Embryonic facial prominence (tissue), 1 donor: ENCODE measurements around the gene NCBP3.
"Not testable (repeated sequence)": the region's sequence is repeated elsewhere in the genome, so short reads cannot be mapped to it uniquely, and the experiment has no call there.

Experiments
- DNase-seq: peaks from one replicate; pipeline ENCODE4 v3.0.0-alpha.2; 2016; ENCODE audit errors: extremely low spot score

The NCBP3 gene

DNA sequence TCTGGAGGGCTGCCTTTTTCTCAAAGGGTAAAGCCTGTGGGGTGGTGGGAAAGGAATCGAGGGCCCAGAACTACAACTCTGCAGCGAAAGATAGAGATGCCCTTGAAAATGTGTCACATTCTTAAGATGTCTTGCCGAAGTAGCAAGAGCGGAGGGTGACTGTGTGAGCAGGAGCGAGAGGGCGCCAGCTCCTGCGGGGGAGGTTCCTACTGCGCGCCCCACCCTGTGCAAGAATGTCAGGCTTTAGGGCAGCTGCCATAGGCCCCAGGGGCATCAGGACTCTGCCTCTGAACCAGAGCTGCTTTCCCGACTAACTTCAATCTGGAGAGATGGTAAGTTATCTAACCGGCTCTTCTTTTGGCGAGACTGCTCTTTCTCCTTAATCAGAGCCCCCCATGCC, 33.3 kb downstream of the NCBP3 start:
- no peak for DNase-seq

DNA sequence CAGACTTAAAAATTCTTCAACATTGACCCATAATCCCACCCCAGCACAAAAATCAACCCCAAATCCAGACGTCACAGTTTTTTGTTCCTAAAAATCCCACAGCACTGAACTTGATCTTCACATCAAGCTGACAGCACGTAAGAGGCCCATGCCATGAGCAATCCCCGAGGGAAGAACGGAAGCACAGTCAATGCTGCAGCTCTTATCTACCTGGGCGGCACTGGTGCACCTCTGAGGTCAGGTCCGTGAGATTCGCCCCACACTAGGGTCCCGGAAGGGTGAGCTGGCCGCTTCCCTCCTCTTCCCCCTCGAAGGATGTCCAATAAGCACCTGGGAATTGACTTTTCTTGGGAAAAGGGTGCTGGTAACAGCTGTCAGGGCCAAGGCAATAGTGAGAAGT, 33.8 kb downstream of the NCBP3 start:
- DNase-seq, result no peak

DNA sequence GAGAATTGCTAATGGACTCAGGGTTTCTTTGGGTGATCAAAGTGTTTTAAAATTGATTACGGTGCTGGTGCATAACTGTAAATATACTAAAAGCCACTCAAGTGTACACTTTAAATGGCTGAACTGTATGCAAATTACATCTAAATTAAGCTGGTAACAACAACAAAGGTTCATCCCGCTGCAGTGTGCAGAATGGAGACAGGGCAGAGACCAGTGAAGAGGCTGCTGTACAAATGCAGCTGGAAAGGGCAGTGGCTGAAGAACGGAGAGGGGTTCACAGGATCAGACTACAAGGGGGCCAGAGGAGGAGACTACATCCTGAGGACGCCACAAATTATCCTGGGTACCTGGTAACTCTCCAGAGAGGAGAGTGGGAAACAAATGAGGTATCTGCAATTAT, 36.0 kb downstream of the NCBP3 start:
- no peak for DNase-seq

DNA sequence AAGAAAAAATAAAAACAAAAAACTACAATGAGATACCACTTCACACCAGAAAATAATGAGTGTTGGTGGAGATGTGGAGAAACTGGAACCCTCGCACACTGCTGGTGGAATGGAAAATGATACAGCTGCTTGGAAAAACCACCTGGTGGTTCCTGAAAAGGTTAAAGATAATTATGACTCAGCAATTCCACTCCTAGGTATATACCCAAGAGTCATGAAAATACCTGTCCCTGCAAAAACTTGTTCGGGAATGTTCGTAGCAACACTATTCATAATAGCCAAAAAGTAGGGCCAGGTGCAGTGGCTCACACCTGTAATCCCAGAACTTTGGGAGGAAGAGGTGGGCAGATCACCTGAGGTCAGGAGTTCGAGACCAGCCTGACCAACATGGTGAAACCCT, 36.9 kb downstream of the NCBP3 start:
- no peak for DNase-seq

DNA sequence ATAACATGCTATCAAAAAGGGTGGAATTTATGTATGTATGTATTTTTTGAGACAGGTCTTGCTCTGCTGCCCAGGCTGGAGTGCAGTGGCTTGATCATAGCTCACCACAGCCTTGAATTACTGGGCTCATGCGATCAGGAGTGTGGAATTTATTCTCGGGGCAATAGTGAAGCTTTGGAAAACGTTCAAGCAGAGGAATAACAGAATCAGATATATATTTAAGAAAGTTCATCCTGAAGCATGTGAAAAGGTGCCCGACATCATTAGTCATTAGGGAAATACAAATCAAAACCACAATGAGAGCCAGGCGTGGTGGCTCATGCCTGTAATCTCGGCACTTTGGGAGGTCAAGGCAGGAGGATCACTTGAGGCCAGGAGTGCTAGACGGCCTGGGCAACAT, 37.3 kb downstream of the NCBP3 start:
- no peak for DNase-seq

DNA sequence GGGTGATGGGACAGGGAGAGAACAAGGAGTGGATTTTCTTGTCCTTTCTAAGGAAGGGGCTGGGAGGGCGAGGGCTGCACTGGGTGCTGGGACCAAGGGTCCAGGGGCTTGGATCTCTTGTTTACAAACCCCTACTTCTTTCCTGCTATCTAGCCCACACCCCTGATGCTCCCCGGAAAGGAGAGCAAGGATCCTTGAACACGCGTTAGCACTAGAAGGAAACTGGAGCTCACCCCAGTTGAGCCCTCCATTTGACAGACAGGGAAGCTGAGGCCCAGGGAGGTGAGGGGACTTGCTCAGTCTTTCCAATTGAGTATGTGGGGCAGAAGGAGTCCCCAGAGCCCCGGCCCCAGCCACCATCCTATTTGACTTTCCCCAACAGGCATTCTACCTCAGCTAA, 40.5 kb downstream of the NCBP3 start:
- DNase-seq, result no peak

DNA sequence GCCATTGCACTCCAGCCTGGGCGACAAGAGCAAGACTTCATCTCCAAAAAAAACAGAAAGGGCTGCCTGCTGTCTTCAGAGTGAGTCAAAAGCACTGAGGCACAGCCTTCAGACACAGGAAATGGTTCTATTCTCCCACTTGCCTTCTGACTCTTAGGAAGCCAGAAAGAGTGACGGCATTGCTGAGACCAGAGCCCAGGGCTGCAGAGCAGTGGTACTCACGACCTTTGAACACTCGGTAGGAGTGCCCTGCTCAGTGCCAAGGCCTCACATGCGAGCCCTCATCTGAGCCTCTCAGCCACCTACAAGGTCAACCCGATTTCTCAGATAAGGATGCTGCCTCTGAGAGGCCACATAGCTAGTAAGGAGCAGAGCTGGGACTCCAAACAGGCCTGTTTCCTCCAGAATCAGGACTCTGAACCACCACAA, 41.5 kb downstream of the NCBP3 start:
- no peak for DNase-seq

DNA sequence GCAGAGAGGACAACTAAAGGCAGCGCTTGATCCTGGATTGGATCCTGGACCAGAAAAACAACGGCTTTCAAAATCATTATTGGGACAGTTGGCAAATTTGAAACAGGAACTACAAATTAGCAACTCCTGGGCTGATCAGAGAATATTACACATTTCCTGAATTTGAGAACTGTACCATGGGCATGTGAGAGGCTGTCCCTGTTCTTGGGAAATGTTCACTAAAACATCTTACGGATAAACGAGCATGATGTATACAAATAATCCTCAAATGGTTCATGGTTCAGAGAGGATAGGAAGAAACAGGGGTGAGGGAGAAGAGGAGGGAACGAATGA, 42.8 kb downstream of the NCBP3 start:
- DNase-seq, result no peak

DNA sequence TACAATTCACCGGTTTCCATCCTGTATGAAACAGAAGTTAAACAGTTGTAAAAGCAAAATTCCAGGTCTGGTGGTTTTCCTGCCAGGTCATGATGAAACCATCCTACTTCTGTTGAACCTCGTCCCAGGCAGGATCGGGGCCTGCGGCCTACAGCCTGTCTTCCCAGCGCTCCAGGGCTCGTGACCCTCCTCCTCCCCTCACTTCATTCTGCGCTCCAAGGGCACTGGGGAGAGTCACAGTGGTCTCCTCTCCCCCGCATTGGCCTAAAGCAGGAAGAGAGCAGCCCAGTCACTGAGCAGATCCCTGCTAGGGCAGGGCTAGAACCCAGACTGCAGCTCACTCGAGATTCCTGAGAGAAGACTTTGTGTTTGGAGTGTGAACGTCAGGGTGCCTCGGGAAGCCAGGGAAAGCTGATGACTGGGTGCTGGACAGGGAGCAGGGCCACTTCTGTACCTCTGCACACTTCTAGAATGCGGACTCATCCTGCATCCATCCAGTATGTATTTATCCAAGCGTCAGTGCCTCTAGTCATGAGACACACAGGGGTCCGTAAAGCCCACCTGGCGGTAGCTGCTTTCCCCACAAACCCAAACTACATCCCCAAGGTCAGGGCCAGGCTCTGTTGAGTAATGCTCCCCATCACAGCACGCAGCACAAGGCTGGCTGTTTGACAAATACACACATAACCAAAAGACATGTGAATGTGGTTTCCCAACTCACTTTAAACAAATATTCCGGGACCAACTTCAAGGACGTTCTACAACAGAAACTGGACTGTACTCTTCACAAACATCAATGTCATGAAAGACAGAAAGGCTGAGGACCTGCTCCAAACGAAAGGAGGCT, 43.4 kb downstream of the NCBP3 start:
- DNase-seq, result no peak

DNA sequence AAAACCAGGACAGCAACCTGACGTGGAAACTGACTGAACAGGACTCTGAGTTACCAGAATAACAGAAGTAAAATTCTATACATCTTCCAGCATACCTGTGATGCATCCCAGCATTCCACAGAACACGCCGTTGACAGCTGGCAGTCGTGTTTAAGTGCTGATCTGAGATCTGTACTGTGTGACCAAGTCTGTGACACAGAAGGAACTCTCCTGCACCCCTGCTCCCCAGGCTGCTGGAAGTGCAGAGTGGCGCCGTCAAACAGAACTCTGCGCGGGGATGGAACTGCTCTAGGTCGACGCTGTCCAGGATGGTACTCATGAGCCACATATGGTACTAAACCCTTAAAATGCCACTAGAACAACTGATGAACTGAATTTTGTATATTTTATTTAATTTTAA, 44.3 kb downstream of the NCBP3 start:
- no peak for DNase-seq

DNA sequence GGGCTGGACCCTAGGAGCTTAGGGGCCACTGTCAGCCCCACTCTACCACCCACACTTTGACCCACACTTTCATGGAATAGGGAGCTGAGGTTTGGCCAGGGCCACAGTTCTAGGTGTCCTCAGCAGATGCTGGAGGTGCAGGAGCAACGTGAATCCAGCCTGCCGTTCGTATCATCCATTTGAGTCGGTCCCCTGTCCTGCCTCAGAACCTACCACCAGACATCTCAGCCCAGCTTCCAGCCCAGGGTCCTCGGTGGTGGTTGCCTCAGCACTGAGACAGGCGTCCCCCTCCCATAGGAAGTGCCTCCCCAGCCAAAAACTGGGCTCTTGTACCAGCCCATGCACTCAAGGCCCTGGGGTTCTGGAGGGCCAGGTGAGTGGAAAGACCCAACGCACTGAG, 44.7 kb downstream of the NCBP3 start:
- no peak for DNase-seq

DNA sequence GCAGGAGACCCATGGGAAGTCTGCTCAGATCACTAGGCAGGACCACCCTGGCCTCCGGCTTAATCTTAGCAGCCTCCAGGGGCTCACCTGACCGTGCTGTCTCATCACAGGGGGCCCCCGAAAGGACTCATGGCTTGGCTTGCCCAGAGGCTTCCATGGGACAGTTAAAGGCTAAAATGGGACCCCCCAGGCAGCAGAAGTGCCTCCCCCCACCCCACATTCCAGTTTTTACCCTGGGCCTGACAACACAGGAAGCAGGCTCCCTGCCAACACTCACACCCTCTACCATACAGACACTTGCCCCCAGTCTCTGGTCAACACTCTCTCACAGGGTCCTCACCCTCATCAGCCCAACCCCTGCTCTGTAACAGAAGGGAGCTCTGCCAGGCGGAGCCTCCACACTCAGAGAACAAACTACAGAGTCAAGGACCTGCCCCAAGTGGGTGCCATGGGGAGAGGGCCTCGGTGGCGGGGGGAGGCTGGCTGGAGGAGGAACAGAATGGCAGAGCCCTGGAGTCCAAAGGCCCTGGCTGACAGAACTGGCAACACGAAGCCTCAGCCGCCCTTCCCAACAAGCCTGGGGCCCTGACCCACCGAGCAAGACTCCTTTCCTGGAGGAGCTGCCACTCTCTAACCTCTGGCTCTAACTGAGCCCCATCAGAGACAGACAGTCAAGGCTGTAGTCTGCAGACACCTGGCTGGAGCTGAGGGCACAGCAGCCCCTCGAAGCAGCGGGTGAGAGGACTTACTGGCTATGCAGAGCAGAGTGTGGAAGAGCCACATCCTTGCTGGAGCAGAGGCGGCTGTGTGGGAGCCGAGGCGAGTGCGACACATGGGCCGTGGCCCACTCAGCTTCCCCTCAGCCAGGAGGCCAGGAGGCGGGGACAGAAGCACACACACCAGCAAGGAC, 45.4 kb downstream of the NCBP3 start, which contains the start of gene ITGAE:
Gene ITGAE (minus strand): TSS at position 827 of the 910 bp plus-strand sequence. CDS start 44 bp downstream, at position 783.
- DNase-seq, result no peak

DNA sequence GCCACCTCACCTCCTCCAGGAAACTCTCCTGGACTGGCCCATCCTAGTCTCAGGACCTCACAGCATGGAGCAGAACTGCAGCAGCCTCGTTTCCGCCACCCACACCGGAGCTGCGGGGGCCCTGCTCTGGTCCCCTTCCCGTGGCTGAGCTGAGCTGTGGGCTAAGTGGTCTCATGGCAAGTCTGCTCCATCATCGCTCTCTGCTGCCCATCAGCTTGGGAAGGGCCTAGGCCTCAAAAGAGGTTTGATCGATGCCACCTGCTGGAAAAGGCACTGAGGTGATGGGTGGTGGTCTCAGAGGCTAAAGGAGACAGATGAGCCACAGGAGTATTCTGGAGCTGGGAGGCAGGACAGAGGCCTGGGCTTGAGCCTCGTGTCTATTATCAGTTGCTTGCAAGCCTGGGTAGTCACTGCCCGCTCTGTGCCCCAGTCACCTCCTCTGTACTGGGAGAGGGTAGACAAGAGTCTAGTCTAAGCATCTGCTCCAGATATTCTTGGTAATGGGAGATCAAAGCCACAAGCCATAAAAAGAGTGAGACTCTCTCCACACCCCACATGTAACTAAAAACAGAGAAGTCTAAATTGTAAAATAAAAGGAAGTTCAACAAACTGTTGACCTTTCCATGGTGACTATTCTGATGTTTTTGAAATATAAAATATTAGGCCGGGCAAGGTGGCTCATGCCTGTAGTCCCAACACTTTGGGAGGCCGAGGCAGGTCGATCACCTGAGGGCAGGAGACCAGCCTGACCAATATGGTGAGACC, 46.7 kb downstream of the NCBP3 start:
- no peak for DNase-seq

DNA sequence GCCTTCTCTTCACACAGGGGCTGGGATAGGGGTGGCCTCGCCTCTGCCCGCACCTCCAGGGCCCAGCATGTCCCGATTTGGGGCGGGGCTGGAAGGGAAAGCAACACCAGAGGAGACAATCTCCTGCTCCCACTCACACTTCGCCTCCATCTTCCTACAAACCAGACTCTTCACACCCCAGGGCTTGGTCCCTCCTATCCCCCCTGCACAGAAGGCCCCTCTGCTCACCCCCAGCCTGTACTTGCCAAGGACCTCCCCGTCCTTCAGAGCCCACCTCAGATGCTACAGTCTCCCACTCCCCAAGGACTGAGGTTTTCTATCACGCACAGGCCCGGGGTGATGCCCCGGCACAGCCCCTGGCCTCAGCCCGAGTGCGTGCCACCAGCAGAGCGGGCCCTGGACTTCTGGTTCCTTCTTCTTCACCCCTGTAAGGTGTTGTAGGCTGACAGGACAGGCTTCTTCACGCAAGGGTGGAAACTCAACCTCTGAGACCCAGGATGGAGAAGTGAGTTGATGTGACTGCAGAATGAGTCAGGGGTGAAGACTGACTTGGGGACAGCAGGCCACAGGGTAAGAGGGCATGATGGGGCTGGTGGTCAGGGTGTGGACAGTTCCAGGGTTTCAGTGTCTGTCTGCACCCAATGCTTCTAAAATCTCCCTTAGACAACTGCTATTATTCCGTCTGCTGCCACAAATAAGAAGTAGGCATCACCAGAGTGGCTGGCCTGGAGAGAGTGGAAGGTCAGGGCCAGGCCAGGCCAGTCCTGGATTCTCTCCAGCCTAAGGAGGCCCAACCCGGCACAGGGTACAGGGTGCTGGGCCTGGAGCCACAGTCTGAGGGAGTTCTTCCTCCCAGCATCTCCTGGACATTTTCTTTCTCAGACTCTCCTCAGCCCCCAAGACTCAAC, 47.5 kb downstream of the NCBP3 start:
- DNase-seq, result no peak

DNA sequence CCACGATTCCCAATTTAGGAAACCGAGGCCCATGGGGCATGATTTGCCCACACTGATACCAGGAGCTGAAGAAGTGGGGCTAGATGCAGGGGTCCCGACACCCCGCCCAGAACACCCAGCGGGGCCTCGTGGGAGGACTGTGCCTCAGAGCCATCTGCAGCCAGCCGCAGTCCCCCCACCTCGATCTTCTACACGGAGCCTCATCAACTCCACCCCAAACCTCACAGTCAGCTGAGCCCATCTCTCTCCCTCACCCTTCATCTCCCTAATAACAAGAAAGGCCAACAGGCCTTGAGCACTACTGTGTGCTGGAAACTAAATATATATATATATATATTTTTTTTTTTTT, 49.2 kb downstream of the NCBP3 start:
- no peak for DNase-seq

DNA sequence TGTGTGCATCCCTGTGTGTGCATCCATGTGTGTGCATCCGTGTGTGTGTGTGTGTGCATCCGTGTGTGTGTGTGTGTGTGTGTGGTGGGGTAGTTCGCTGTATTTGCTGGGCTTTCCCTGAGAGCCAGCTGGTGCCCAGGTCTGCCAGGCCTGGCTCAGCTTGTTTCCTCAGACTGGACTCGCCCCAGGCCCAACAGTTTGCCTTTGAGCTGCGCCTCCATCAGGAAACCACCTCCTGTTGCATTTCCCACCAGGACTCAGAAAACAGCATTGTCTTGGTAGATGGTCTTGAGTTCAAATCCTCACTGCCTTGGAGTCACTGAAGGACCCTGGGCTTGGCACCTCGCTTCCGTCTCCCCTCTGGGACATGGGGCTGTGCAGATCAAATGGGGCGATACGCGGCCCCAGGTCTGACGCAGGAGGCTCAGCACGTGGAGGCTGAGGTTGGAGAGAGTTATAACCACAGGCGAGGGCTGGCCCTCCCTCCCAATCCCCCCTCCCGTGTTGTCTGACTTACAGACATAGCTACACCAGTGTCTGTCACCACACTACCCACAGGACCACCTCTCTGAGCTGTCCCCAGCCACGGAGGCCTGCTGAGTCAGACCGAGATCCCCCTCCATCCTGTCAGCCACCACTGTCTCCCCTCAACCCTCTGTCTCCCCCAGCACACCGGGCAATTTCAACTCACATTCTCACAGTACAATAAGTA, 49.8 kb downstream of the NCBP3 start:
- DNase-seq, result no peak

DNA sequence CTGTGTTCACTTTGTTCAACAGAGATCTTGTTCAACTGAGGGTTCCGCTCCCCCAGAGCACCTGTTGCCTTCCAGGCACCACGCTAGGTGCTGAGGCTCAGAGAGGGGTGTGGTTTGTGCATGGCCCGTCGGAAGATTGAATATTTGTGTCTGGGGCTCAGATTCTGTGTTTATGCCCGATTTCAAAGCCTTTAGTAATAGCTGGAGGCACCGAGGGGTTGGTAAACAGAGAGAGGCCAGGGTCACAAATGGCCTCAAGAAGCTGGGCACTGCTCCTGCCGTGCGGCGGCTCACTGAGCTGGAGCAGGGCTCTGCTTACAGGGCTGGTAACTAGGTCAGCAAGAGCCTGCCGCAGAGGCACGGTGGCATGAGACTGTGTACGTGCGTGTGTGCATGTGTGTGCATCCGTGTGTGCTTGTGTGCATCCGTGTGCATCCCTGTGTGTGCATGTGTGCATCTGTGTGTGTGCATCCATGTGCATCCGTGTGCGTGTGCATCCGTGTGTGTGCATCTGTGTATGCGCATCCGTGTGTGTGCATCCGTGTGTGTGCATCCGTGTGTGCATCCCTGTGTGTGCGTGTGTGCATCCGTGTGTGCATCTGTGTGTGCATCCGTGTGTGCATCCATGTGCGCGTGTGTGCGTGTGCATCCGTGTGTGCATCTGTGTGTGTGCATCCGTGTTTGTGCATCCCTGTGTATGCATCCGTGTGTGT, 50.5 kb downstream of the NCBP3 start:
- no peak for DNase-seq

DNA sequence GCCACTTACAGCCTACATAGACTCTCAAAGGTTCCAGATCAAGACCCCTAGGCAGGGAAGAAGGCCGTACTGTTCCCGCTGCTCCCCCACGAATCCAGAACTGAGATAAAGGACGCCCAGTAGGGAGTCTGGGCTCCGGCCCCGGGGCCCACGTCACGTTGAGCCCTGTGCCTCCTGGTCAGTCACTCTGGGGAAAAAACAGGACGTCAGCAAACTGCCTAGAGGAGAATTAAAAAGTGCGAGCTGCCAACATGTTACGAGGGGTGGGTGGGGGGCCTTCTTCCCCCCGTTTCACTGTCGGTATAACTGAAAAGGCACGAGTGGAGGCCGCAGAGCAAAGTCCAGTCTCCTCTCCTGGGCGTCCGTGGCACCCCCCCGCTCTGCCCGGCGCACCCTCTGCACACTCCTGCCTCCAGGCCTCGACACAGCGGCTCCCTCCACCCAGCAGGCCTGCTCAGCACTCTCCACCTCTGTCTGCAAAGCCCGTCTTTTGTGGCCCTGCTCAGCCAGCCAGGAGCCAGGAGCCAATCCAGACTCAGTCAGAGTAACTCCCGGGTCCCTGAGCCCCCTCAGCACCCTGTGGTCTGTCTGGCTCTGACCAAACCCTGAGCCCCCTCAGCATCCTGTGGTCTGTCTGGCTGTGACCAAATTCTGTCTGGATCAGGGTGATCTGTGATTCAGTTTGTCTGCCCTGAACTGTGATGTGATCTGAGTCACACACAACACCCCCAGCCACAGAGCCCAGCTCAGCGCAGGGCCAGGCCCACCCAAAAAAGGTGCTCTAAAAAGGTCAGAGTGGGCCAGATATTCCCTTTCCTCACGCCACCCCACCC, 51.3 kb downstream of the NCBP3 start:
- DNase-seq, result no peak

DNA sequence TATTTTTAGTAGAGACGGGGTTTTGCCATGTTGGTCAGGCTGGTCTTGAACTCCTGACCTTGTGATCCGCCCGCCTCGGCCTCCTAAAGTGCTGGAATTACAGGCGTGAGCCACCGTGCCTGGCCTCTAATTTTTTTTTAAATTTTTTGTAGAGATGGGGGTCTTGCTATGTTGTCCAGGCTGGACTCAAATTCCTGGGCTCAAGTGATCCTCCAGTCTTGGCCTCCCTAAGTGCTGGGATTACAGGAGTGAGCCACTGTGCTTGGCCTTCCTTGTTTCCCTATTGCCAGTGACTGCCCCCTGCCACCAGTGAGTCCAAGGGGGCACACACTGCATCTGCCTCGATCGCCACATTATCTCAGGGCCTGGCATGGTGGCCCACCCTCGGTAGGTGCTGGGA, 51.9 kb downstream of the NCBP3 start:
- DNase-seq, result not testable (repeated sequence)
